Mesothelial cell of epicardium (in vitro differentiated cells): ENCODE data around the gene TNFRSF14. TPM values are rescaled to one million over a fixed set of nuclear protein-coding genes. Genes with fewer than 3 reads are reported as not detected.
"Not testable (repeated sequence)": the region's sequence is repeated elsewhere in the genome, so short reads cannot be mapped to it uniquely, and the experiment has no call there.

ENCODE experiments used
- DNase-seq, 2 experiments: peaks; one replicate each; pipeline ENCODE4 v3.0.0; 2021; ENCODE audit warnings: low spot score in 2 of 2; ENCODE audit not compliant: unreplicated experiment in 2 of 2
- H3K27ac Mint-ChIP-seq: 2 replicates; pipeline ENCODE4 v1.8.0; 2021; ENCODE audit warnings: mixed read lengths
- H3K27me3 Mint-ChIP-seq: 2 replicates; pipeline ENCODE4 v1.8.0; 2021; ENCODE audit warnings: low read depth, mixed read lengths
- H3K36me3 Mint-ChIP-seq: 2 replicates; pipeline ENCODE4 v1.8.0; 2021; ENCODE audit warnings: mixed read lengths
- H3K4me1 Mint-ChIP-seq: 2 replicates; pipeline ENCODE4 v1.8.0; 2021; ENCODE audit warnings: mixed read lengths
- H3K4me3 Mint-ChIP-seq: 2 replicates; pipeline ENCODE4 v1.8.0; 2021; ENCODE audit warnings: mild to moderate bottlenecking, moderate library complexity, mixed read lengths
- H3K9me3 Mint-ChIP-seq: 2 replicates; pipeline ENCODE4 v1.8.0; 2021; ENCODE audit warnings: mixed read lengths
- CTCF ChIP-seq: fragments of 200-600 bp; sonication (generic); IDR thresholded peaks from one replicate; pipeline ENCODE4 v1.5.0; 2021; ENCODE audit warnings: antibody characterized with exemption; ENCODE audit not compliant: unreplicated experiment
- total RNA-seq: library from RNA; stranded (reverse); gene quantifications from 3 replicates; pipeline ENCODE4 v1.2.1, GENCODE V29; 2021

Gene TNFRSF14
- total RNA-seq, 1 donor from 2014 or later, result 1.1 TPM

DNA sequence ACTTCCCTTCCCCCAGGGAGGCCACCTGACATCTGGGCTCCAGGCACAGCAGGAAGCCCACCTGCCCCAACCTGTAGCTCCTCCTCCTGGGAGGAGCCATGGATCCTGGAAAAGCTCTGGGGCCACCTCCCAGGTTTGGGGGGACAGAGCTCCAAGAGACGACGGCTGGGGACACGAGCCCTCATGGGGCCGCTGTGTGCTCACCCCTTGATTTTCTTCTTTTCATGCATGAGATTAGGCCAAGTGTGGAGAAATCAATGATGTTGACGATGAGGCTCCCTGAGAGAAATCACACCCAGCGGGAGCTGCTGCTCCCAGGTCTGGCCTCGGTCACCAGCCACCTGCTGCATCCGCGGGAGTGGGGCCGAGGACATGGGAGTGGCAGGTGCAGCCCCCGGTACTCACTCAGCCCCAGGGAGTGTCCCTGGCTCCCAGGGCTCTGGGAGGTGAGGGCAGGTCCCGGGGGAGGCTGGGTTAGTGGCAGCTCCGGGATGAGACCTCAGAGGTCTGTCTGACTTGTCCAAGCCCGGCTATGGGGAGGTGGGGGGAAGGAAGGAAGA, 8.7 kb downstream of the TNFRSF14 start:
- no peaks in the 10 kb centered on the region for H3K9me3 Mint-ChIP-seq
- no peaks in the 10 kb centered on the region for H3K36me3 Mint-ChIP-seq
- DNase-seq, result no peak
- H3K4me1 Mint-ChIP-seq, result no peaks in the 10 kb centered on the region
- H3K4me3 Mint-ChIP-seq, result no peak overlapping the region
- H3K27me3 Mint-ChIP-seq, result peaks cover 6% of the 10 kb centered on the region
- no peak overlapping the region for H3K27ac Mint-ChIP-seq
- TF ChIP-seq CTCF, result no peak

DNA sequence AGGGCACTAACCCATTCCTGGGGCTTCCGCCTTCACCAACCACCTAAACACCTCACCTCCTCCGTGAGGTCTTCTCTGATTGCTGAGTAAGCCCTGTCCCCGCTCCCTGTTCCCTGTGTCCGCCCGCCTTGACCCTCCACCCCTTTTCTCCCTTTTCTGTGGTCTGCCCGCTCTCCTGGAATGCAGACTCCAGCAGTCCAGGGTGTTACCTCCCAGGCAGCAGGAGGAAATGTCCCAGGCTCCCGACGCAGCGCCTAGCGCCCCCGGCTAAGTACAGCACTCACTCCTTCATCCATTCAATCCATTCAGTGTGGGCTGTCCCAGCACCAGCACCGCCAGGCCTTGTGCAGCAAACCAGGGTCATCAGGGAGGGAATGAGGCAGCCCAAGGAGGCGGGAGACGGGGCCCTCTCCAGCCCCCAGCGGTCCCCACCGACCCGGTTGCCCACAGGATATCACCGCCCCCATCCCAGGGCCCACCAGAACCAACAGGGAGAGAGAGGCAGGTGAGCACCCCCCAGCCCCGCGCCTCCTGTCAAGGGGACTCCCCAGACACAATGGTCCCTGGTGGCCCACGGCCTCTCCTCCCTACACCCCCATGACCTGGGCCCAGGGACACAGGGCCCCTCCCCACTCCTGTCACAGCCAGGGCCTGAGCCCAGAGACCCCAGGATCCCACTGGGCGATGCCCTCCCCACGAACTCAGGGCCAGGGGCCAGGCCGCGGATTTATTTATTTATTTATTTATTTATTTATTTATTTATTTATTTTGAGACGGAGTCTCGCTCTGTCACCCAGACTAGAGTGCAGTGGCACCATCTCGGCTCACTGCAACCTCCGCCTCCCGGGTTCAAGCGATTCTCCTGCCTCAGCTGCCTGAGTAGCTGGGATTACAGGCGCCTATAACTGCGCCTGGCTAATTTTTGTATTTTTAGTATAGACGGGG, 10.2 kb downstream of the TNFRSF14 start:
- H3K36me3 Mint-ChIP-seq, result no peaks in the 10 kb centered on the region
- no peaks in the 10 kb centered on the region for H3K4me1 Mint-ChIP-seq
- H3K27me3 Mint-ChIP-seq, result peaks cover 6% of the 10 kb centered on the region
- no peaks in the 10 kb centered on the region for H3K9me3 Mint-ChIP-seq
- H3K4me3 Mint-ChIP-seq, result no peak overlapping the region
- no peak for TF ChIP-seq CTCF
- H3K27ac Mint-ChIP-seq, result no peak overlapping the region
- DNase-seq, result no peak

DNA sequence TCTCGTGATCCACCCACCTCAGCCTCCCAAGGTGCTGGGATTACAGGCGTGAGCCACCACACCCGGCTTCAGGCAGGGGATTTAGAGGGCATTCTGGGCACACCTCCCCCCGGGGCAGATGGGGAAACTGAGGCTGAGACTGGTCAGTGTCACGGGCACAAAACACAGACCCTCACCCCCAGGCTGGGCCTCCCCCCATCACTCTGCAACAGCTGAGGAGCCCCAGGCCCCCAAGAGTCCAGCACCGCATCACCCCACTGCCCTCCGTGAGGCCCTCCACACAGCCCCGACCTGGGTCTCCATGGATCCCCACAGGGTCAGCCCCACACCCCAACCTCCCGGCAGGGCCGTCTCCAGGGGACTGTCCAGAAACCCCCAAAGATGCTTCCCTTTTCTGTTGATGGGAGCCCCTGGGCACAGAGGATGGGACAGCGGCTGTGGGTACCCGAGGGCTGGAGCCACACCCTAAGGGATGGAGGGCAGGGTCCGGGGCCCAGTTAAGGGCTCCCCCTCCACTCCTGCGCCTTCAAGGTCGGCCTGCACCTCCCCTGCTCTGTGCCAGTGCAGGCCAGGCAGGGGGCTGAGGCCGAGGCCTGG, 11.0 kb downstream of the TNFRSF14 start:
- H3K36me3 Mint-ChIP-seq, result no peaks in the 10 kb centered on the region
- no peak for DNase-seq
- H3K4me3 Mint-ChIP-seq, result no peak overlapping the region

GRCh38 chr1:2568187-2568816, 12.1 kb downstream of the TNFRSF14 start:
- H3K4me1 Mint-ChIP-seq, H3K36me3 Mint-ChIP-seq, H3K27ac Mint-ChIP-seq, H3K4me3 Mint-ChIP-seq, H3K9me3 Mint-ChIP-seq, DNase-seq: not testable (repeated sequence)
- peaks cover 11% of the 10 kb centered on the region for H3K27me3 Mint-ChIP-seq

More for the DNA sequence above, 11.0 kb downstream of the TNFRSF14 start:
- H3K27ac Mint-ChIP-seq, result no peak overlapping the region
- H3K4me1 Mint-ChIP-seq, result no peaks in the 10 kb centered on the region
- peaks cover 6% of the 10 kb centered on the region for H3K27me3 Mint-ChIP-seq
- H3K9me3 Mint-ChIP-seq, result no peaks in the 10 kb centered on the region
- TF ChIP-seq CTCF, result no peak

DNA sequence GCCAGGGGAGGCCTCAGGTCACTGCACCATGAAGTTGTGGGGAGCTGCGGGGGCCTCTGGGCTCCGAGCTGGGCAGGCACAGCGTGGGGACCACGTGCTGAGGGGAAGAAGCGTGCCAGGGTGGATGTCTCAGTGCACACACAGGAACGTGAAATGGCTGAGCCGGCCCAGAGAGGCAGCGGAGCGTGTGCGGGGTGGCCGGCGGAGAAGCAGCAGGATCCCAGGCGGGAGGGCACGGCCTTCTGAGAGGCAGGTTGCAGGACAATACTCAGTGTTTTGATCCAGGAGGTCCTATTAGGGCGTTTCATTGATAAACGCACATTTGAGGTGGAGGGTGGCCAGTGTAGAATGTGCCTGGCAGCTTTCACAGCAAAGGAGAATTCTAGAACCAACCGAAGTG, 12.9 kb downstream of the TNFRSF14 start:
- H3K4me1 Mint-ChIP-seq, result no peaks in the 10 kb centered on the region
- H3K4me3 Mint-ChIP-seq, result no peak overlapping the region
- peaks cover 11% of the 10 kb centered on the region for H3K27me3 Mint-ChIP-seq
- no peak for TF ChIP-seq CTCF
- no peaks in the 10 kb centered on the region for H3K36me3 Mint-ChIP-seq
- peaks cover 13% of the 10 kb centered on the region for H3K9me3 Mint-ChIP-seq
- DNase-seq, result no peak
- H3K27ac Mint-ChIP-seq, result no peak overlapping the region

DNA sequence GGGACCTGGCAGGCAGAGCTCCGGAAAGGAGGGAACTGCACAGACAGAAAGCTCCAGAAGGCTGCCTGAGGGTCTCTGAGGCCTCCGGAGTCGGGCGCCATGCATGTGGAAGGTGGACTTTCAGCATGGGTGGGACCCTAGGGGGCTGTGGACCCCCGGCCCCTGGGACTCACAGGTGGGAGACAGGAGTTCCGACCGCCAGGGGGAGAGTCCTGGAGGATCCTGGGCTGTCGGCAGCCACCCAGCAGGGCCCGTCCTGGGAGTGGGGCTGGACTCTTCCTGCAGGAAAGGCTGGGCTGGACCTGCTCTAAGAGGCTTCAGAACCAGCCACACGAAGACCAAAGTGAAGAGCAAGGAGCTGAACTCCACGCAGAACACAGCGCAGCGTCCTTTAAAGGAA, 13.5 kb downstream of the TNFRSF14 start:
- not testable (repeated sequence) for H3K36me3 Mint-ChIP-seq, H3K27ac Mint-ChIP-seq, DNase-seq, H3K4me1 Mint-ChIP-seq, H3K4me3 Mint-ChIP-seq
- peaks cover 14% of the 10 kb centered on the region for H3K27me3 Mint-ChIP-seq
- peaks cover 14% of the 10 kb centered on the region for H3K9me3 Mint-ChIP-seq
